Activated gamma-delta T cell treated with Interleukin-2 at 50 U/mL for 16 hours (primary cell): ENCODE results near the gene VWCE.
"Not testable (repeated sequence)": the region's sequence is repeated elsewhere in the genome, so short reads cannot be mapped to it uniquely, and the experiment has no call there.

ENCODE experiments used
- DNase-seq: peaks from one replicate; pipeline ENCODE4 v3.0.0-alpha.2; 2020

VWCE gene

GRCh38 chr11:61250796-61251765 is 44.0 kb downstream of the VWCE start:
- DNase-seq: not testable (repeated sequence)

GRCh38 chr11:61249201-61249600 is 45.9 kb downstream of the VWCE start:
- not testable (repeated sequence) for DNase-seq

GRCh38 chr11:61248071-61248470 is 47.0 kb downstream of the VWCE start:
- DNase-seq: not testable (repeated sequence)

GRCh38 chr11:61245284-61245964 is 49.7 kb downstream of the VWCE start:
- DNase-seq: not testable (repeated sequence)

GRCh38 chr11:61241526-61241925 is 53.6 kb downstream of the VWCE start:
- DNase-seq: not testable (repeated sequence)

- DNase-seq: not testable (repeated sequence)
Measured at GRCh38 chr11:61240875-61241274, 54.2 kb downstream of the VWCE start, which contains the start of gene PGA5. Gene PGA5 (plus strand): TSS chr11:61241175. CDS start chr11:61241227, 52 bp downstream.

DNA sequence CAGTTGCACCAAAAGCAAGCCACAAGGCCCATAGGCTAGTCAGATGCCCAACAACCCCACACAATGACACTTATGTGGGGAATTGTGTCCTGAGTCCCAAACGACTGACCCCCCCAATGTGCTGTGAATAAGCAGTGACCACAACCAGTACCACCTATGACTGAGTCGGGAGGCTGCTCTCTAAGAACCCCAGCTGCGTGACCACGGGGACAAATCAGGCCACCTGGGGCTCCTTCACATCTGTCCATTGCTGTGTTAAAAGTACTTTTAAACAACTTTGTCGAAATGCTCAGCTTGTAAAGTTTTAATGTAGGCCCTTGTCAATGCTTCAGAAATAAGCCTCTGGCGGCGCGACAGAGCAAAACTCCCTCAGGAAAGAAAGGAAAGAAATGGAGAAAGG is 54.8 kb downstream of the VWCE start:
- not testable (repeated sequence) for DNase-seq

- not testable (repeated sequence) for DNase-seq
Measured at GRCh38 chr11:61237130-61237529, 58.0 kb downstream of the VWCE start.

- not testable (repeated sequence) for DNase-seq
Measured at GRCh38 chr11:61232548-61233145, 62.5 kb downstream of the VWCE start.

DNA sequence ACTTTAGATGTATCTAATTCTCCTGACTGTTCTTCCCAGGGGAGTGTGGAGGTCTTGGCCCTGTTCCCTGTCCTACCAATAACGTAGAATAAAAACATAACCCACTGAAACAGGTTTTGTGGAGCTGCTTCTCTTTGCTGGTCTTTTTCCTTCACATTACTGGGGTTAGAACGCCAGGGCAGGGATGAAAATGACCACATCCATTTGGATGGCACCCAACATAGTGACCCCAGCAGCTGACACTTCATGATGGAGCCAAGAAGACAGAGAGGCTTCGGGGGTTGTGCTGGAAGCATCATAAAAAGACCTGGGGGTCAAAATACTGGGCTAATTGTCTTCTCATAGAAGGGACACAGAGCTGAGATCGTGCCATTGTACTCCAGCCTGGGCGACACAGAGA is 63.5 kb downstream of the VWCE start:
- DNase-seq: not testable (repeated sequence)

- not testable (repeated sequence) for DNase-seq
Measured at GRCh38 chr11:61231033-61231432, 64.1 kb downstream of the VWCE start.

GRCh38 chr11:61229458-61229857 is 65.7 kb downstream of the VWCE start:
- not testable (repeated sequence) for DNase-seq

DNA sequence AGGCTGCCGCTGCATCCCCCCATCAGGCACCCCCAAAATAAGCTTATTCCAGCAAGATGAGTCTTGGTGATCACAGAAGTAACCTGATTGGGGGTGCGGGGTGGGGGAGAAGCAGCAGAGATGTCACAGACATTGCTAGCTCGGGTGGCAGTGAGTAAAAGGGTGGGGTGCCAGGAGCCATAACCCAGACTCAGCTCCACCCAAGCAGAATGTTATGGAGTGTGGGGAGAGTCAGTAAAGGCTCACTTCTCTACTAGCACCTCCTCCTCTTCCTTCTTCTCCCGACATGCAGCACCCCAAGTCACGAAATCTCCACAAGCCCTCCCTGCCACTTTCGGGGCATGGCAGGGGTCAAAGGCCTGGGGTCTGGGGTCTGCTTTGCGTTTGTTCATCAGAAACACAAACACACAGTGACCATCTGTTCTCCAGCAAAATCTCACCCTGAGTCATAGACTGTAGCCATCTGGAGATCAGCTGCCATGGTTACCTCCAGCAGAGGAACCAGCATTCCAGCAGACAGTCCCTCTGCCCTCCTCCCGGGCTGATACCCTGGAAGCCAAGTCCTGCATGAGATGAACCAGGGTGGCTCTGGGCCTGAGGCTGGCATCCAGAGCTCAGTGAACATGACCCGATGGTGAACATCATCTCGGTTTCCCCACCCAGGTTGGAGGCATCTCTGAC is 68.5 kb downstream of the VWCE start:
- DNase-seq: not testable (repeated sequence)

DNA sequence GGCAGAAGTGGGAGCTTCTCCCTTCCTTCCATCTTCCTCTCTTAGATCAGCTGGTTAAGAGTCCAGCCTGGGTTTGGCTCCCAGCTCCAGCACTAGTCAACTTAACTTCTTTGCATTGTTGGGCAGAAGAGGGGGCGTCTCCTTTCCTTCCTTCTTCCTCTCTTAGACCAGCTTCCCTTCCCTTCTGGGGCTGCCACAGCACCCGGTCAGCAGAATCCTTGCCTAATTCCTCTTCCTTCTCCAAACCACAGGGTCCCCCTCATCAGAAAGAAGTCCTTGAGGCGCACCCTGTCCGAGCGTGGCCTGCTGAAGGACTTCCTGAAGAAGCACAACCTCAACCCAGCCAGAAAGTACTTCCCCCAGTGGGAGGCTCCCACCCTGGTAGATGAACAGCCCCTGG is 72.4 kb downstream of the VWCE start:
- not testable (repeated sequence) for DNase-seq

DNA sequence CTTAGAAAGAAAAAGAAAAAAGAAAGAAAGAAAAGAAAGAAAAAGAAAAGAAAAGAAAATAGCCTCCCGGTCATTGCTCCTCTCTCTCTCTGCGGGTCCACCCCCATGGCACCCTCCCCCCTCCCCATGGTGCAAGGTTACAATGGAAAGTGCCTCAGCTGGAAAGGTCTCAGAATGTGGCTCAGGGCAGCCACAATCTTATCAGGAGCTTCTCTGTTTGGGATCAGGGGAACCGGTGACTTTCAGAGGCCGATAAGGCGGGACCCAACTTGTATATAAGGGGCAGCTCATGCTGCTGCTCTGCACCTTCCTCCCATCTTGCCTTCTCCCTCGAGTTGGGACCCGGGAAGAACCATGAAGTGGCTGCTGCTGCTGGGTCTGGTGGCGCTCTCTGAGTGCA is 73.1 kb downstream of the VWCE start, which contains the start of gene PGA4:
PGA4 (plus strand) TSS at position 301 of the 400 bp plus-strand sequence; CDS start at position 355, 54 bp downstream.
- DNase-seq: not testable (repeated sequence)

DNA sequence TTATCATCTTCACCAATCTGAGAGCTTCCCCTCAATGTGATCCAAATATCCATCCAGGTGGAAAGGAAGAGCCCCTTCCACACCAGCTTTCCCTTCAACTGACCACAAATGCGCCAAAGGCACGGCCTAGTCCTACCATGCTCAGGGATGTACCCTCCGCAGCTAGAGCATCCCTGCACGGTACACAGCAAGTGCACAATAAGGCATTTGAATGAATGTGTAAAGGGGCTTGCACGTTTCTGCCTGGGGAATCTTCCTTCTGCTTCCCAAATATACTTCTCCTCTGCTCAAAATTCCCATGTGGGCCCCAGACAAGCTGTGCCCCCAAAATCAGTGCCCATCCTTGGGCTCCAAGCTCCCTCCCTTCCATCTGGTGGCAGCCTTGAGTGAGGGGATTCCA is 76.1 kb downstream of the VWCE start:
- not testable (repeated sequence) for DNase-seq

GRCh38 chr11:61218306-61218705 is 76.8 kb downstream of the VWCE start:
- DNase-seq: not testable (repeated sequence)

DNA sequence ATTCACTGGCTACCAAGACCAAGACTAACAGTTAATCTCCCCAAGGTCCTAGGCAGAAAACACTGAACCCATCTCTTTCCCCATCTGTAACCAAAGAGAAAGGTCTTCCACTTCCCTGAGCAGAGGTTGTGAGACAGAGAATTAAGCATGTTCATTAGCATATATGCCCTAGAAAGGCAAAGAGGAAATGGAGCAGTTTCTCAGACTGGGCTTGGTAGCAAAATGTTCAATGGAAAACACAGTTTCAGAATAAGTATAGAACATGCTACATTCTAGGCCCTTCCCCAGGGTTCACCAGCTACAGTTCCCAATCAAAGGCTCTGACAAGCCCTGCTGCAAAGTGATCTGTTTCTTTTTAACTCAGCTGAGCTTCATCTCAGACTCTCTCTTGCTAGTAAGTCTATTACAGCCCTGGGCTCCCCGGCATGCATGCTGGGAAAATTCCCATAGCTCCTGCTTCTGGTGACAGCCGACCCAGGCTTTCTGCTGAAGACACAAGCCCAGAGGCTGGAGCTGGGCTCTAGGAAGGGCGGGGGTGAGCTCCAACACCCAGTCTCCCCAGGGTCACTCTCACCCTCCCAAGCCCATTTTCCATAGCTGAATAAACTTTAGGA is 81.3 kb downstream of the VWCE start:
- not testable (repeated sequence) for DNase-seq

DNA sequence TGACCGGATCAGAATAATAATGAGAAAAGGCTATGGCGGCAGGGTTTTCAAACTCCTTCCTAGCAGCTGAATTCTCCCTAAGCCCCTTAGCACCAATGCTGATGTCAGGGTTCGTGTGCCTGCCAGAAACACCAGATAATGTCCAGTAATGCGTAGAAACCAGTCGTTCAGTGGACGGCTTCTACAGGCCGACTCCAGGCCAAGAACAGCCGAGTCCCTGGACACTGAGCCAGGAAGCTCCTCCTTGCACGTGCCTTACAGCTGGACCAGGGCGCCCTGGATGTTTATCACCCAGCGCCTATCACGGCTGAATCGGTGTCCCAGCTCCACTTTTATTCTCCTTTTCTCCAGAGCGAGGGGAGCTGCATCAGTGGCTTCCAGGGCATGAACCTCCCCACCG is 82.9 kb downstream of the VWCE start:
- not testable (repeated sequence) for DNase-seq

- not testable (repeated sequence) for DNase-seq
Measured at GRCh38 chr11:61211327-61211952, 83.7 kb downstream of the VWCE start.

GRCh38 chr11:61210629-61211028 is 84.5 kb downstream of the VWCE start:
- not testable (repeated sequence) for DNase-seq
